CD4-positive, alpha-beta T cell treated with Interleukin-6 for 4 hours (primary cell): ENCODE measurements around the gene YIPF3.
"Not testable (repeated sequence)": the region's sequence is repeated elsewhere in the genome, so short reads cannot be mapped to it uniquely, and the experiment has no call there.

ENCODE experiments used
- DNase-seq: peaks from one replicate; pipeline ENCODE4 v3.0.0-alpha.2; 2020; ENCODE audit warnings: mixed read lengths

The YIPF3 gene

DNA sequence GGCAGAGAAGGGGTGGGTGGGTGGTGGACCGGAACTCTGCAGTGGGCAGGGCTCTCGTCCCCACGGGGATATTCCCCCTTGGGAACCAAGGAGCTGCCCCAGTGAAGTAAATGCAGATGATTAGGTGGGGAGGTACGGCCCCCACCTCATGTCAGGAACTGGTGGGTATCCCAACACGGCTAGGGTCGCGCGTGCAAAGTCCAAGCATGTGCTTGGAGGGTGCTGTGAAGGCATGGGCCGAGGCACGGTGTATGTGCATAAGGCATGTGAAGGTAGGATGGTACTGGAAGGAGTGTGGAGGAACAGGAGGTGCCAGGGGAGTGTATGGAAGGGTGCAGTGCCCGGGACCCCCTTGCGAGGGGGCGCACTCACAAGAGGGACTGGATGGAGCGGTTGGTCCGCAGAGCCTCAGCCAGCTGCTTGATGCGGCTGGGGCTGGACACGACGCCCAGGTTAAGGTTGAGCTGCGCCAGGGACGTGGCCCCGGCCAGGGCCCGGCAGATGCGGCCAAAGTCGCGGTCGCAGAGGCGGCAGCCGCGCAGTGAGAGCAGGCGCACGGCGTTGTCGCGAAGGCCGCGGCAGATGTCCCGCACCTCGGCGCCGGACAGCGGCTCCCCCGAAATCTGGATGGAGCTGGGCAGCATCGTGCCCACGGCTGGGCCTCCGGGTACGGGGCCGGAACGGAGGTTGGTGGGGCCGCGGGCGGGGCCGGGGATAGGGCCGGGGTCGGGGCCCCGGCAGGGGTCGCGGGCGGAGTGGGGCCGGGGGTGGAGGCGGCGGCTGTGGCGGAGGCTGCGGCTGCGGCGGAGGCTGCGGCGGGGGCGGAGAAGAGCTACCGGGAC, 7.4 kb downstream of the YIPF3 start:
- no peak for DNase-seq

GRCh38 chr6:43508481-43509141, 8.1 kb downstream of the YIPF3 start:
- DNase-seq: no peak

DNA sequence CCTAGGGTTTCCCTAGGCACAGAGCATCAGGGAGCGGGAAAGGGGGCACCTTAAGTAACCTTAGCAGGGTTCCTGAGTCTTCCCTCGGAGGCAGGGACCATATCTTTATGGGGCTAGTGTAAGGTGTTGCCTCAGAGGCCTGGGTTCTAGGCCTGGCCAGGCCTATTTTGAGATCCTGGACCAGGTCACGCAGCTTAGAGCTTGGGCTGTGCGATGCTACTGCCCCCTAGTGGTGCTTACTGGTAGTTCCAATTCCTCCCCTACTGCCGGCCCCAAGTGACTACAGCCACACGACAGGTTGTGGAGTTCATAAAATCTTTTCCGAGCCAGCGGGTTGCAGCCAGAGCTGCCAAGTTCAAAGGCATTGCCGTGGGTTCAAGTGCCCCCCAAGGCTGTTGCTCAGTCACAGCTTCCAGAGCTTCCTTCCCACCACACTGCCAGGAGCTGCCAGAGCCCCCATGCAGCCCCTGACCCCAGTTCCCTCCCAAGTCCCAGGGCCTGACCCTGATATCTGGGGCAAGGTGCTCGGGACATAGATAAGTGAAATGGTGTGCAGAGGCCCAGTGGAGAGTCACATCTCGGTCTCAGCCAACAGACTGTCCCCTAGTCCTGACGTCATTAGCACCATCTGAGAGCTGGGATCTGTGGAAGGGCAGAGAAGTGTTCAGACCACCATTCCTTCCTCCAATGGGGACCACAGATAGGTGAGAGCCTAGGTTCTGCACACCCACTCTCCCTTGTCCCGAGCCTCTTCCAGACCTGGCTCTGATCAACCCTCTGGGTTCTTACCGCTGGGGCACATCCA, 9.9 kb downstream of the YIPF3 start:
- peak; percentile 84 for DNase-seq

GRCh38 chr6:43506171-43506570, 10.6 kb downstream of the YIPF3 start:
- no peak for DNase-seq

DNA sequence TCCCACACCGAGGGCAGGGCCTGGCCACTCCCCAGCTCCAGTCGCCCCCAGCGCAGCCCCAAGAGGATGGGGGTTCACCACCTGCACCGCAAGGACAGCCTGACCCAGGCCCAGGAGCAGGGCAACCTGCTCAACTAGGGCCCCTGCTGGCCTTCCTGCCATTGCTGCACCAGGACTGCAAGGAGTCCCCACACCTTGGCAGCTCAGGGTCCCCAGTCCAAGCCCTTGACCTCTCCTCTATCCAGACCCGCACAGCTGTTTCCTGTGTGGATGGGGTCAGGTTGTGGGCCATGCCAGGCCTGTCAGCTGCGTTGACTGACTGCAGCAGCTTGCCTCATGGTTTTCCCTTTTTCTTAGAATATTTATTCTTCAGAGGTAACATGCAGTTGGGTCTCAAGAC, 11.0 kb downstream of the YIPF3 start:
- DNase-seq: no peak

DNA sequence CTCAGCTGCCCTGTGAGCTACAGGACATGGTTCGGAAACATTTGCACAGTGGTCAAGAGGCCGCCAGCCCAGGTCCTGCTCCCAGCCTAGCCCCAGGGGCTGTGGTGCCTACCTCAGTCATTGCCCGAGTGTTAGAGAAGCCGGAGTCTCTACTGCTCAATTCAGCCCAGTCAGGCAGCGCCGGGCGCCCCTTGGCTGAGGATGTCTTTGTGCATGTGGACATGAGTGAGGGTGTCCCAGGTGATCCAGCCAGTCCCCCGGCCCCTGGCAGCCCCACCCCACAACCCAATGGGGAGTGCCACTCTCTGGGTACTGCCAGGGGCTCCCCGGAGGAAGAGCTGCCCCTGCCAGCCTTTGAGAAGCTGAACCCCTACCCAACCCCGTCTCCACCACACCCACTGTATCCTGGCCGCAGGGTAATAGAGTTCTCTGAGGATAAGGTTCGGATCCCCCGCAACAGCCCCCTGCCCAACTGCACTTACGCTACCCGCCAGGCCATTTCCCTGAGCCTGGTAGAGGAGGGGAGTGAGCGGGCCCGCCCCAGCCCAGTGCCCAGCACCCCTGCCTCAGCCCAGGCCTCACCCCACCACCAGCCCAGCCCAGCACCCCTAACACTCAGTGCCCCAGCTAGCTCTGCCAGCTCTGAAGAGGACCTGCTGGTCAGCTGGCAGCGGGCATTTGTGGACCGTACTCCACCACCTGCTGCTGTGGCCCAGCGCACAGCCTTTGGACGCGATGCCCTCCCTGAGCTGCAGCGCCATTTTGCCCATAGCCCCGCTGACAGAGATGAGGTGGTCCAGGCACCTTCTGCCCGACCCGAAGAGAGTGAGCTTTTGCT, 11.8 kb downstream of the YIPF3 start:
- no peak for DNase-seq

GRCh38 chr6:43503443-43503842, 13.3 kb downstream of the YIPF3 start:
- no peak for DNase-seq

DNA sequence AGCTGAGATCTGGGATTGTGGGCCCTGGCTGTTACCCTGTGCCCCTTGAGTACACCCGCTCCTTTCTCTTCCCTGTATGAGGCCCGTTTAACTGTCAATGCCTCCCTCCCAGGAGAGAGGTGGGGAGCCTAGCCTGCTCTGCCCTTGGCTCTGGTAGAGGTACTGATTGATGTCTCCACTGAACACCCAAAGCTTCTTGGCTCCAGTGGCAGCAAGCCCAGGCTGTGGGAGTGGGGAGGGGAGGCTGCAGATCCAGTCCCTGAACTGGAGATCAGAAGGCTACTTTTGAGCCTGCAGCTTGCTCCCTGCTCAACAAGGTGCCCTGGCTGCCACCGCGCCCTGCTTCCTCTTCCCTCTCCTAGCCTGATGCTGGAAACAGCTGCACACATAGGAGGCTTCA, 14.1 kb downstream of the YIPF3 start:
- DNase-seq: no peak

DNA sequence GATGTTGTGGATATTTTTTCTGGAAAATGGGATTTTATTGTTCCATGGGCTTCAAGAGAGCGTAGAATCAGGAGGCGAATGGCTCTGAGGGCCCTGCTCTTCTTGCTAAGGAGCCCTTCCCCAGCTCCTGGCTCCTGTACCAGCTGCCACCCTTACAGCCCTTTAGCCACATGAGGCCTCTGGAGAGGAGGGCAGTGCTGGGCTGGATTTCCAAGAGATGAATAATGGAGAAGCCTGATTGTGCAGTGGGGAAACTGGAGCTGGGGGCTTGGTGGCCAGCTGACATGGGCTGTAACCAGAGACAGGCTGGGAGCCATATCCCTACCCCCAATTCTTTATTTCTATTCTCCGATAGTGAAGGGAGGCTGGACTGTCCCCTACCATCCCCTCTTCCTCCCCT, 15.8 kb downstream of the YIPF3 start:
- DNase-seq: no peak

GRCh38 chr6:43499028-43499815, 17.5 kb downstream of the YIPF3 start:
- DNase-seq: no peak

DNA sequence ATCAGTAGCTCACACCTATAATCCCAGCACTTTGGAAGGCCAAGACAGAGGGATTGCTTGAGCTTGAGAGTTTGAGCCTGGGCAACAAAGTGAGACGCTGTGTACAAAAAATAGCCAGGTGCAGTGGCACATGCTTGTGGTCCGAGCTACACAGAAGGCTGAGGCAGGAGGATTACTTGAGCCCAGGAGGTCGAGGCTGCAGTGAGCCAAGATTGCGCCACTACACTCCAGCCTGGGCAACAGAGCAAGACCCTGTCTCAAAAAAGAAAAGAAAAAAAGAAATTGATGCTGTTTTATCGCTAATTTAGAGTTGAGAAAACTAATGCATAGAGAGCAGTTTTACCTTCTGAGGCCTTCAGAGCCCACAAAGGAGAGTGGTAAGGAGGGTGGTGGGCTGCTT, 18.4 kb downstream of the YIPF3 start:
- not testable (repeated sequence) for DNase-seq

GRCh38 chr6:43497689-43498088, 19.0 kb downstream of the YIPF3 start:
- no peak for DNase-seq

GRCh38 chr6:43497129-43497396, 19.7 kb downstream of the YIPF3 start:
- no peak for DNase-seq

DNA sequence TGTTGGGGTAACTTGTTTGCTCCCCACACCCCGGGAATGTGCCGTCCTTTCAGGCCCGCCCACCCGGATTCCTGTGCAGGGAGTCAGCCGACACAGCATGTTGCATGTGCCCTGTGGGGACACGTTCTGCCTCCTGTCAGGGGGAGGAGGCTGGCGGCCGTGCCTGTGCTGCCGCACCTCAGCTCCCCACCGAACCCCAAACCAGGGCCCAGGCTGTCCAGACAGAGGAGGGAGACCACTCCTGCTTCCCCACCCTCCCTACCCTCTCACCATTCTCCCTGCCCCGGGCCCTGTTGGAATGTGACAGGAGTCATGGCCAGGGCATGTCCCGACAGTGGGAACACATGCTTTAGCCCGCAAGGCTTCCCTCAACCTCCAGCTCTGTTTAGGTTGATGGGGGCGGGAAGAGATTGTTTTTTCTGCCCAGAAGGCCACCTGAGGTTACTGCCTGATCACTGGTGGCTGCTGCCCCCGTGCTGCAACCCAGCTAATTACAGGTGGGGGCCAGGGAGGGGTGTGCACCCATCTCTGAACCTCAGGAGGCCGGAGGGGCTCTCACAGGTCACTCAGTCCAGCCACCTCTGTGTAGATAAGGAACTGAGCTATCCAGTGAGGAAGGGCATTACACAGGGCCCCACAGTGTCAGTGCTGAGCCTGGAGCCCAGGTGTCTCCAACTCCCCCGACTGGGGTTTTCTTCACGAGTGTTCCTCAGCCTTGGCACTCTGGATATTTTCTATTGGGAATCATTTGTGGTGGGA, 20.2 kb downstream of the YIPF3 start:
- peak; percentile 25 for DNase-seq

DNA sequence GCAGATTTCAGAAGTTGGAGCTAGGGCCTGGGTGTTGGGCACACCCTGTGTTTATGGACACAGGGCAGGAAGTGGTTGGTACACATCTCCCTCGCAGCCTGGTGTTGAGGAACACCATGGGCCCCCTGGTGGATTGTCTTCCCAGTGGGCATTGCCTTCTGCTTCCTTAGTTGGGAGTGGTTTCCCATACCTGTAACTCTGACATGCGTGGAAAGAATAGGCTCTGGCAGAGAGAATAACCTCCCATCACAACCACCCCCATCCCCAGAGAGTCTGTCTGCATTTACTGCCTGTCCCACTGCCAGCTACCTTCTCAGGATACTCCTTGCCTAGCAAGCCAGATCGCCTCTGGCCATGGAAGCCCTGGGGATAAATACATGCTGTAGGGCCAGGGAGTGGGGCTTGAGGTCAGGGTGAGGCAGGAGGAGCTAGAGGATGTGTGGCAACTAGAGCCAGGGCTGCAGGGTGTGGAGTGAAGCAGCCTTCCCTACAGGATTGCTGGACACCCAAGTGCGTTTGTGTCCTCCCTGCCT, 21.3 kb downstream of the YIPF3 start:
- DNase-seq: peak; percentile 49

DNA sequence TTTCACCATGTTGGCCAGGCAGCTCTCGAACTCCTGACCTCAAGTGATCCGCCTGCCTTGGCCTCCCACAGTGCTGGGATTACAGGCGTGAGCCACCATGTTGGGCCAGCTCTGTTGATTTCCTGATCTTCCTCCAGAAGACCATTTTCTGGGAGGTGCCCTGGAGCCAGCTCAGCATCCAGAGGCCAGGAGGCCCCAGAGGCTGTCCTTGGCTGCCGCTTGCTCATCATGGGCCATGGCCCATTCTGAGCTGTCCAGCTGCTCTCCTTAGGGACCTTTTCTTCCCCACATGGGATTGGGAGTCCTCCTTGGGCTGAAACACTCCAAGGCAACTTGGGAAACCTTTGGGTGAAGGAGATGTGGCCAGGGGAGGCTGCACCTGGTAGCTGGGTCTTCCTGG, 22.0 kb downstream of the YIPF3 start:
- no peak for DNase-seq

DNA sequence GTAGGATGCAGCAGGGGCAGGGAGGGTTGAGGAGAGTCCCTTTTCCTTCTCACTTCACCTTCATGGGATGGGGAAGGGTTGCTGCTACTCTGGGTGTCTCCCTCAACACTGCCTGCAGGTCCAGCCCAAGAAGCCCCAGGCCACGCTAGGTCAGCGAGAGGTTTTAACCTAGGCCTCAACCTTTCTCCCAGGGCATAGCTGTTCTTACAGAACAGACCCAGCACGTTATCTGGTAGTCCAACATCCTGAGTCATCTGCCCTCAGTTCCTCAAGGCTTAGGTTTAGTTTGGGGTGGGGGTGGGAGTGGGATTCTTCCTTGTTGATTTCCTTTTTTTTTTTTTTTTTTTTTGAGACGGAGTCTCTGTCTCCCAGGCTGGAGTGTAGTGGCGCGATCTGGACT, 22.4 kb downstream of the YIPF3 start:
- no peak for DNase-seq

GRCh38 chr6:43493833-43494232, 22.9 kb downstream of the YIPF3 start:
- no peak for DNase-seq

- DNase-seq: no peak
Observed at GRCh38 chr6:43493230-43493629, 23.5 kb downstream of the YIPF3 start.

DNA sequence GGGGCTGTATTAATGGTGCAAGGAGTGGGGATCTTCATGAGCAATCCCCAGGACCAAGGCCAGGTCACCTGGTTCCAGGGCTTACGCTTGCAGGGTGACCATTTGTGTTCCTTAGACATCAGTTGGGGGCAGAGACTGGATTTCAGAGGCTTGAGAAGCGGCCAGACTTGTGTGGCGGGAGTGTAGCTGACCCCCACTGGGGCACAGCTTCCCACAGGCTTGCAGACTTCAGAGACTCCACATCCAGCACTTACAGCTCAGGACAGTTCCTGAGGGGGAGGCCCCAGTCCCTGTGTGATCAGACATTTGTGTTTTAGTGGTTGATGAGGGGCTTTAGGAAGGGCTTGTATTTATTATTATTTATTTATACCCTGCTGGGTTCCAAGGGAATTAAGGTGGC, 24.1 kb downstream of the YIPF3 start:
- DNase-seq: no peak
